Stimulated activated CD4-positive, alpha-beta T cell treated with anti-CD3 and anti-CD28 coated beads, Interleukin-12 subunit alpha, Interleukin-12 subunit beta, amount 100 ng/mL, for 48 hours (primary cell): Measurements from ENCODE around the gene PRIMA1.

ENCODE experiments used
- DNase-seq, 3 donors: peaks; one replicate each; pipeline ENCODE4 v3.0.0-alpha.2; 2020; ENCODE audit warnings: low read depth in 2 of 3, low spot score in 1 of 3

PRIMA1 gene

DNA sequence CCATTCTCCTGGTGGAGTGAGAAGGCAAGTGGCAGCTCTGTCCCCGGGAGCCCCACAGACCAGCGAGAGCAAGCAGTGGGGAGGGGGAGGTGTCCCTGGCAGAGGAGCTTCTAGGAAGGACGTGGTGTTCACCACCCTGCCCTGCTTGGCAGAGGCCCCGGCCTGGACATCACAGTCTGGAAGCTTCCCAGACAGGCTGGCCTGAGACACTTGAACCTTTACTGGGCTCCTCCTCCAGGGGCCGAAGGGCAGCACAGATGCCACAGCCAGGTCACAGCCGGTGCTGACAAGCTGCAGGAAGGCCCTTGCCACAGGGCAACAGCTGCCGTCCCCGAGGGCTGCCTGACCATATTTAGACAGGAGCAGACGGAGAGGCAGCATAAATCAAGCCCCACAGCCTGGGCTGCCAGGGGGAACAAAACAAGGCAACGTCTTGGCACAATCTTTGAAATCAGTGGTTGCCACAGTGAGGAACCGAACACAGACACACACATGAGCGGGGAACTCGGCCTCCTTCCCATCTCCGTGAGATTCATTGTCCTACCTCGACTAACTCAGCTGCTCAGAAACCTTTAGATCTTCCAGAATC is 28.5 kb downstream of the PRIMA1 start:
- DNase-seq: no peak

DNA sequence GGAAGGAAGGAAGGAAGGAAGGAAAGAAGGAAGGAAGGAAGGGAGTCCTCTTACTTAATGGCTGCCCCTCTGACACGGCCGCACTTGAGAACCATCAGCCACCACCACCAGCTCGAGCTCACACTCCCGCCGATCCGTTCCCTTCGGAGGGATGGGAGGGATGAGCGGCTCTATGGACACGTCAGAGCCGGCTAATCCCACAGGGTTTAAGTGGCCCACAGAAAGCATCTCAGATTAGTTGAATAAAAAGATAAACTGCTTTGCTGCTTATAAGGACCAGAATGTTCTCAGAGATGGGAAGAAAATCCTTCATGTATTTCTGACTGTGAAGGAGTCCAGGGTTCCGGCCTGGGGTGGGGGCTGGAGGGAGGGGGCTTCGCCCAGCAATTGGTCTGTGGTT is 31.1 kb downstream of the PRIMA1 start:
- no peak for DNase-seq

DNA sequence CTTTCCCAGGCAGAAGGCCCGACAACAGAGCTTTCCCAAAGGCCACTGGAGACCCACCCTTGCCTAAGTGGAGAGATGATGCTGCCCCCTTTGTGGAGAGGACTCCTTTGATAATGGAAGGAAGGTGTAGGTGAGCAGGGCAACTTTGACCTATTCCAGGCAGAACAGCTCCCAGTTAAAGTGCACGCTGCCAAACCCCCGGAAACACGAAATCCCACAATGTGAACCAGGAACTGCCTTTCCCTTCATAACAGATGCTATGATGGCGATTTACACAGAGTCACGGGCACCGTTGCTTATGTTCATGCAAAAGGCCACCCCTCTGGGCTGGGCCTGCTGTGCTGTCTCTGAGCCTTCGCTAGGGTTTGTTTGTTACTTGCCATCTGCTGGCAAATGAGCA is 34.6 kb downstream of the PRIMA1 start:
- DNase-seq: no peak

DNA sequence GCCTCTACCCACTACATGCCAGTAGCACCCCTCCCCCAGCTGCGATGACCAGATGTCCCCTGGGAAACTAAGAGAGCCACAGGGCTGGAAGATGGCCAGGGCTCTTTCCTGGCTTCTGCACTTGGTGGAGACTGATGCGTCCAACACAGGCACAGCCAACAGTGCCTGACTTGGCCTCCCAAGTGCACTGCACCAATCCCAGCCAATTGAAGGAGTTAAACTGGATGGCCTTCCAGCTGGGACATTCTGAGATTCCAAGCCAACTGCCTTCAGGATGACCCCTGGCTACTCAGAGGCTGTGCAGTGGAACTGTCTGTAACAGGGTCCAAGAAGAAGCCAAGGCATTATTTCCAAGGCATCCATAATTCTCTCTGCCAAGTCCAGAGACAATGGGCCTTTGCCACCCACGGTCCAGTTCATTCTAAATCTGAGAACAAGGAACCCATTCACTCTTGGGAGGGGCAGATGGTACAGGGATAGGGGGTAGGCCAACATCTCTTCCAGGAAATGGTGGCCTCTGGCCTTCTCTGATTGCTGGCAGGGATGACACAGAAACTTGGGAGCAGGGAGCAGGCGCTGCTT is 35.2 kb downstream of the PRIMA1 start:
- DNase-seq: no peak

DNA sequence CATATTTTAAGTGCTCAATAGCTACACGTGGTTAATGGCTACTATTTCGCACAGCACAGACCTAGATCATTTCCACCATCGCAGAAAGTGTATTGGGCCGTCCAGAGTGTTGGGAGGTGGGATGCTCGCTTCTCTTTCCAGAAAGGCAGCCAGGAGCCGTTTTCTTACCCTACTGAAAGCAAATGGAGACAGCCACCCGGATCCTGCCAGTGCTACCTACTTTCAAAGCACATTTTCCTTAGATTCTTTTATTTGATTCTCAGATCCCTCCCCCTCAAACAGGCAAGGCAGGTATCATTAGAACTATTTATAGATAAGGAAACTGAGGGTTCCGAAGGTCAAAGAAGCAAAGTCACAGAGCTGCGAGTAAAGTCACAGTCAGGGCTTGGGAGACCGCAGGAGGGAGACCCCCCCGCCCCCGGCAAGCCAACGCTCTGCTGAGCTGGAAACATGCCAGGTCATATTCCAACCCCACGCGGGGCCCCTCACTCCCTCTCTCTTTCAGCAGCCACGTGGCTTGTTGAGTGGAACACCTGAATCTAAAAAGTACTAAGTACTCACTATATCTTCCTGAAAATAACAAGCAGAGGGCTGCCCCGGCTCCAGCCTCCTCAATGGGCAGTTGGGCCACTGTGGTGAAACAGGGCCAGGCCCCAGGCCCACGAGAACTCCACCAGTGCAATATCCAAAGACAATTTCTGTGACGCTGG is 36.2 kb downstream of the PRIMA1 start:
- no peak for DNase-seq

DNA sequence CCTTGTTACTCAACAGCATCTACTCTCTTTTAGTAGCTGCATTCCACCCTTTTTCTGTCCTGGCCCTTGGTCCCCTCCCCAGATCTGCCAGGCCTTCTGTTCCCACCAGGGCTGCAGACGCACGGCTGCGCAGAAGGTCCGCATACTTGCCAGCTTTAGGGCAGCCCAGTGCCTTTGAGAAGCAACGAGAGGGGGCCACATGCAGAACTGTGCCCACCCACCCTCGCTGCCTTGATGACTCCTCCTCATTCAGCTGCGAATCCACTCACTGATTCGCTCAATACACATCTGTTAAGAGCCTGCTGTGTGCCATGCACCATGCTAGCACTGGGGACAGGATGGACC is 39.2 kb downstream of the PRIMA1 start:
- DNase-seq: no peak

DNA sequence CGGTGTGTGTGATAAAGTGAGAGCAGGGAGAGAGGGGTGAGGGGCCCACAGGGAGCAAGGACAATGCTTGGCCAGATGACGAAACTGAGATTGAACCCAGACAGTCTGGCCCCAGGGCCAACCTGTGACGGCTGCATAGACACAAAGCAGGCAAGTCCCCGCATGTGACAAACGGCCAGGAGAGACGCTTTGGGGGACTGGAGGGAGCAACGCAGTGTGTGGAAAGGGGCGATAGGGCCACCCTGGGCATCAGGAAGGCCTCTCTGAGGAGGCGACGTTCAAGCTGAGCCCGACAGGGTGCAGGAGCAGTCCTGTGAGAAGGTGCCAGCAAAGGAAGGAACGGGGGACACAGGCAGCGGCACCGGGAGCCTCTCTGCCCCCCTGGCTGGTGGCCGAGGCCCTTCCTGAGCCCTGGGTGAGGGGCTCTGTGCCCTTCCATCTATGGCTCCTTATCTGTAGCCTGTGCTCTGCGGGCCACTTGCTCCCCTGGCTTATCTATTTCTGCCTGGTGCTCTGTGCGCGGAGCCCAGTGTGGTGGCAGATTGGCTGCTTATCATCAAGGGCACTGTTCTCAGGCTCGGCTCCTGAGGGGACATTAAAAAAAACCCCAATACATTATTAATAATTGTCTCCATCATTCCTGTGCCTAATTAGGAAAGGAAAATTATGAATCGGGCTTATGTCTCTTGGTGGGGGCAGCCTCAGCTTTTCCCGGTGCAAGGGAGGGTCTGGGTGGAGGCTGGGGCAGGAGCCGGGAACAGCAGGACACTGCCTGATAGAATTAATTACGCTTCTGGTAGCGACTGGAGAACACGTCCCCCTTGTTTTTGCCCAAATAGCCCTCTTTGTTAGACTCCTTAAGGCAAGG is 39.8 kb downstream of the PRIMA1 start:
- DNase-seq: no peak

DNA sequence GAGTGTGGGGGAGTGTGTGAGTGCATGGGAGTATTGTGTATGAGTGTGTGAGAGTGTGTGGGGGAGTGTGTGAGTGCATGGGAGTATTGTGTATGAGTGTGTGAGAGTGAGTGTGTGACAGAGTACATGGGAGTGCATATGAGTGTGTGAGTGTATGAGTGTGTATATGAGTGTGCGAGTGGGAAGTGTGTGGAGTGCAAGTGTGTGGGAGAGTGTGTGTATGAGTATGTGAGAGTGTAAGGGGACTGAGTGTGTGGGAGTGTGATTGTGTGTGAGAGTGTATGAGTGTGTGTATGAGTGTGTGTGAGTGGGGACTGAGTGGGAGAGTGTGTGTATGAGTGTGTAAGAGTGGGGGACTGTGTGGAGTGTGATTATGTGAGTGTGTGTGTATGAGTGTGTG is 40.7 kb downstream of the PRIMA1 start:
- no peak for DNase-seq

DNA sequence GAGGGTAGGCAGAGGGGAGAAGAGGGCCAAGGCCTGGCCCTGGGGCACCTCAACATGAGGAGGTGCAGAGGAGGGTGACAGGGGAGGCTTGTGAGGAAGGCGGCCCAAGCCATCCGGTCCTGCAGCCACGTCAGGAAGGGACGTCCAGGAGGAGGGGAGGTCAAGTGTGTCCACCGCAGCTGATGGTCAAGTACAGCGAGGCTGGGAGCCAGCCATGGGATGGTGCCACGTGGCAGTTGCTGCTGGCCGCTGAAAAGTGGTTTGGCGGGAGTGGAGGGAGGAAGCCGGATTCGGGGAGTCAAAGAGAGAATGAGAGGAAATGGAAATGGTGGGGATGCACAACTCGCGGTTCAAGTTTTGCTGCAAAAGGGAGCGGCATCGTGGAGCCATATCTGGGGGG is 41.2 kb downstream of the PRIMA1 start:
- DNase-seq: no peak

DNA sequence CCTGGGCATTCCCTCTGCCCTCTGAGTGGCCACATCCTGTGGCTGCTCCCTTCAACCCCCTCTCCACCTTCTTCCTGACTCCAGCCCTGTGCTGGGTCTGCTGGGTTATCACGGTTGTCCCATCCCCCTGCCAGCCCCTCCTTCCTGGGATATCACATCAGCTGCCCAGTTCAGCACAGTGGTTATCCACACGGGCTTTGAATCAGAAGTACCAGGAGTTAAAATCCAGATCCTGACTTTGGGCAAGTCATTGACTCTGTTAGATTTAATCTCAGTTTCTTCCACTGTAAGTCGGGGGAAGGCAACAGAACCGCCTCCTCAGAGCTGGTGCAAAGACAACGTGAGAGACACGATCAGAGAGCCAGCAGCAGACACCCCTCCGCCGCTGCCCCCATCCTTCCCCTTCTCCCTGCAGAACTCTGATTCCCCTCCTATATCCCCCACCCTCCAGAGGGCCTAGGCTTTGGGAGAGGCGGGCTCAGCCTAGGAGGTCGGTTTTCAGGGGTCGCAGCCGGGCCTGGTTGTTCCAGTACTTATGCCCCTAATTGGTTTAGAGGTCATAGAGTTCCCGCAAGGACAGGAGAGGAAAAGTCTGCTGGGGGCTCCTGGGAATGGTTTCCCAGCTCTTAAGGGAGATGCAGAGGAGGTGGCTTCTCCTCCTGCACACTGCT is 42.5 kb downstream of the PRIMA1 start:
- no peak for DNase-seq

DNA sequence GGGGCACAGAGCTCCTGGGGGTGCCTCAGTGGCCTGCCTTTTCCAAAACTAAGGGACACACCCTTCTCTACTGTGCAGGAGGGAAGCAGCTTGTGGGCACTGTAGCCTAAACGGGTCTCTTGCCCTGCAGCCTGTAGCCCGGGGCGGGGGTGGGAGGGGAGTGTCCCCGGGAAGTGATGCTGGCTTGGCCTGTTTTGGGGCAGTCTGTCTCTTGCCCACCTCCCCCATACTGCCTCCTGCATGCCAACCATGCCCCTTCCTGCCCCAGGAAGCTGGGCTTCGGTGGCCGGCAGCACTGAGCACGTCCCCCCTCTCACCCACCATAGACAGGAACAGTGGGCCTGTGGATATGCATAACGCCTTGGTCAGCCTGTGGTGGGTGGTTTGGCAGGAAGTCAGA is 43.4 kb downstream of the PRIMA1 start:
- no peak for DNase-seq

DNA sequence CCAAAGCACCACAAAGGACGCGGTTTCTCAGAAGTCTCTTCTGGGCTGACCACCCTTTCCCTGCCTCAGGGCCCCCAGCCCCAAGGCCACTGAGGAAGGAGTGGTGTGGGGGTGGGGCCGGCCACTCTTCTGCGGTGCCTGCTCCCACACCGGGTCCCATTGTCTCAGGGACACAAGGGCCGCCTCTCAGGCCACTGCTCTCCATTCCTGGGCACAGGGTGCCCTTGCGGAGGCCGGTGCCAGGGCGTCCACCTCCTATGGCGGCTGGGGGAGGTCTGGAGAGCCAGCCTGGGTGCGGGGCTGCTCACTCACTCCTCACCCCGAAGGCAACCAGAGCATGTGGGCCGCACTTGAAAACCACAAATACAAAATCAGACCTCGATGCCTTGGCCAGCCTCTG is 44.1 kb downstream of the PRIMA1 start:
- no peak for DNase-seq

DNA sequence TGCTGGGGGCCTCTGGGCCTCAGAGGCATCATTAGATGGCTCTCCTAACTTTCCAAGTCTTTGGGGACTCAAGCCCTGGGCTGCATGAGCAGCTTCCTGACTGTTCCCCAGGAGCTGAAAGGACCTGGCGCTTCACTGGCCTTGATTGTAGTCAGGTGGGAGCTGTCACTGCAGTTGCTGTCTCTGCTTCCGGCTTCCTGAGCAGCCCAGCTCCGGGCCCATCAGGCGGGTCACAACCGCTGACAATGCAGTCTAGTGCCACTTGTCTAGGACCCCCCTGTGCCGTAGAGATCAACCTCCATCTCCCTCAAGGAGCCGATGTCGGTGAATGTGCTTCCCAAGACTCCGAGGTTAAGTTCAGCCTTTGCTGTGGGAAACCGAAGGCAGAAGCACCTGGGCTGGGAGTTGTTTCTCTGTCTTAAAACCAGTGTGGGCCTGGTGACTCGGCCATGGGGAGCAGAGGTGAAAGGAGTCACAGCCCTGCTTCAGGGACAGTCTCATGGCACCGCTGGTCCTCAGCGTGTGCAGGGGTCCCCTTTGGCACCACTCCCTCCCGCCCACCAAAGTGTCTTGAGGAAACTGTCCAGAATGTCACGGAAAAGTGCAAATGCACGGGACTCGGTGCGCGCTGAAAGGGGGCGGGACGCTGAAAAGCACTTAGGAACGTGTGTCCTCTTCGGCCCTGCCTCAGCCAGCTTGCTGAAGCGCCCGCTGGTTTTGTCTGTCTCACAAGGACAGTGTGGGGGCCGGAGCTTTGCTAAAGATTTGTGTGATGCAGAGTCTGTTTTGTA is 44.8 kb downstream of the PRIMA1 start:
- DNase-seq: no peak

DNA sequence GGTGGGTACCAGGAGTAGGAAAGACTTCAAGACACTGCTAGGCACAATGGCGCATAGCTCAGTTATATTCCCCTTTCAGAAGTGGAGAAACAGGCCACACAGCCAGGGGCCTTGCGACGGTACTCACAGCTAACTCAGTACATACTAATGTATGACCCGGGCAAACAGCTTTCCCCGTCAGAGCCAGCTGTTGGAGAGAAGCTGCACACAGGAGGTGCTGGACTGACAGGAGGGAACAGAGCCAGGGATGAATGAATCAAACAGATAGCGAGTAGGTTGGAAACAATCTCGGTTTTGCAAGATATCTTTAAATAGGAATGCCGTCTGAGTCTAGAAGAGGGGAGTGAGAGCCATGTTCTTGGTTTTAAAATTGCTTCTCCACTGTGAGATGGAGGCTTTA is 45.5 kb downstream of the PRIMA1 start:
- no peak for DNase-seq

DNA sequence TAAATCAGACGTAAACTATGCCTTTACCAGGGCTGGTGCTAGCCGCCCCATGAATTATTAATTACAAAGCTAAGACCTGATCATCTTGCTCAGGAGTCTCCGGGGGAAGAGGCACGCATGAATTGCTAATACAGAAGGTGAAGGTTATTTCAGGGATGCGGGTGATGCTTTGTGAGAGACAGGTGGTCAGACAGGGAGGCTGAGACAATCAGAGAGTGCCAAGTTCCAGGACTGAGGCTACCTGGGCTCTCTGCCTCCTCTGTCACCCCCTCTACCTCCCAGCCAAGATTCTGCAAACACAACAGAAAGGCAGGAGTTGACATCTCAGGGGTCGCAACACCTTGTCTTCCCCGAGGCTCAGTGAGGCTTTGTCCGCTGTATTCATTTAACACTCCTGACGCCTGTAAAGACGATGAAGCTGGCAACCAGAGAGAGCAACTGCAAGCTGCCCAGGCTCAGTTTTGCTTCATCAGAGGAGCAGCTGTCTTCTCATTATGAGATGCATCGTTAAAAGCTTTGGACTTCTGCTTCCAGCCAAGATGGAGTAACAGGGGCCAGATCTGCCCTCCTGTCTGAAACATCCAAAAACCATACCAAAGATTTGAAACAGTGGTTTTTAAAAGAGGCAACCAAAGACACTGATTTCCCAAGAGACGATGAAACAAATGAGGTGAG is 46.6 kb downstream of the PRIMA1 start:
- DNase-seq: no peak

DNA sequence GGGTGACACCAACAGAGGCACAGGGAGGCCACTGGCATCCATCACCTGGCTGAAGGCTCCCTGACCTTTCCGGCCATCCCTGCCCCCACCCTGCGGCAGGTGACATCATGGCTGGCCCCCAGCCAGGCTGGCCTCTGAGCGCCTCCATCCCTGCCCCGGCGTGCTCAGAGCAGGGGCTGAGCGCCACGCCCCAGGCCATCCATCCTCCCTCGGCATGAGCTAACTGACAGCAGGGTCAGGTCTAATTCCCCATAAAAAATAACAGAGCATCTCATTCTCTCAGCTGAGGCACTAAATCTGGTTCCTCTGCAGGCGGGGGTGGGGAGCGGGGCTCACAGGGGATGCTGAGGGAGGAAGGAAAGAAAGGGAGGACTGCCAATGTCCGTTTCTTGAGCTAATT is 50.7 kb downstream of the PRIMA1 start:
- DNase-seq: no peak

DNA sequence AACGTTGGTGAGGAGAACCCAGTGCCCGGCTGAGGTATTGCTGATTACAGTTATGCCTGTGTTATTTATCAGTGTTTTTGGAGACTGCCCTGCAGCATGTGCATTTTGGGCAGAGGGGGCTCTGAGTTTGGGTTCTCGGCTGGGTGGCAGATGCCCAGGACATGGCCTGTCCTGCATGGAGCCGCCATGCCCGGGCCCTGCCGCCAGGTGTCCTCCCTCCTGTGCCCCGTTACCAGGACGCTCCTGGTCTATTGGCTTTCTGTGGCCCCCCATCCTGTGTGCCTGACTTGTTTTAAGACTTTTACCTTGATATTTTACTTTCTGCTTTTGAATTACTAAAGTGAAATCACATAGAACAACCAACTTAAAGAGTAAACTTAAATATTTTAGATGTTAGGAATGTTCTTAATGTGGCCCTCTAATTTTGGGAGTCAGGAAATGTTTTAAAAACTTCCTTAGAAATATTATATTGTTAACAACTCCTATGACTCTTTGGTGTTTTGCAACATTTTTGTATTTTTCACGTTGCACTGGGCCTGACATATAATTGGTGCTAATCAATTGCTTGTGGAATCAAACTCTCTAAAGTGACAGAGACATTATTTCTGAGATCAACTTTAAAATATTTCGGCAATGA is 51.8 kb downstream of the PRIMA1 start:
- no peak for DNase-seq

DNA sequence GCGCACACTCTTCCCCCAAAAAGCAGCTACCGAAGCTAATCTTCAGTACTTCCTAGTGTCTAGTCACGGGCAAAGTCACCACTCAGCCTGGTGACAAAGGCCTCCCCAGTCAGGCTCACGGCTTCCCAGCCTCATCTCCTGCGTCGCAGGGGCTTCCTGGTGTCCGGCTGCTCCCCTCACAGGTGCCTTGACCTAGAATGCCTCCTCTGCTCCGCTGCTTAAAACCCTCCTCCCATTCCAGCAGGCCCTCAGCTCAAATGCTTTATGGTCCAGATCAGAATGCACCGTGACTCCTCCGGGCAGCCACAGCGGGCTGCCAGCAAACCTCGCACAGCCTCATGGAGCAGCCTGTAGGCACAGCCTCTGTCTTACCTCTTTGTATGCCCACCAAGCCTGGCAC is 53.1 kb downstream of the PRIMA1 start:
- DNase-seq: no peak

DNA sequence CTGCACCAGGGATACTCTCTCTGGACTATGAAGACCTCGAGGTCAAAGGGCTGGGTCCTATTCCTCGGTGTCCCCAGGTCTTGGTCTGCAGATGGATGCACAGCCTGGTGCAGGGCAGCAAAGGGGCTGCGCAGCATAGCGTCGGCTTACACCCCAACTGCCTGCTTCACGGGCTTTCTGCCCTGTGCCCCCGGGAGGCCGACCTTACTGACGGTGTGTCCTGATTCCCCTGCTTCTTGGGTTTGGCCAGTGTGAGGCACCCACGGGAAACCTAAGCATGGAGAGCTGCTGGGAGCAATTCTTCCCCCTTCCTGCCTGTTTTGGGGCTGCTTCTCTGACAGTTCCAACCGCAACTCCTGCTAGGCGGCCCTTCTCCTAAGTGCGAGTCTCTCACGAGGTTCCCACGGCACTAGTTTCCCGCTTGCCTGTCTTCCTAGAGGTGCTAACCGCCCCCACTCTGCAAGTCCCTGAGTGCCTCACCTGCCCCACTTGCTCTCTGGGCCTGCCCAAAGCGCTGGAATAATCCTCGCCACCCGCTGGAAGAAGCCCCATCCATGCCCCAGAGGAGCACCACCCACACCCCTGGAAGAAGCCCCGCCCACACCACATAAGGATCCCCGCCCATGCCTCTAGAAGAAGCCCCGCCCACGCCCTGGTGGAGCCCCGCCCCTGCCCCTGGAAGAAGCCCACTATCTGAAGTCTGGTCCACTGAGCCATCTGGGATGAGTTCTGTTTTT is 54.0 kb downstream of the PRIMA1 start:
- DNase-seq: no peak
